Keratinocyte (primary cell): ENCODE measurements around the gene DTX3.

Experiments used
- EZH2 ChIP-seq: IDR thresholded peaks from one replicate; pipeline ENCODE4 v1.6.1; 2012; ENCODE audit warnings: inconsistent platforms, mild to moderate bottlenecking, low read length, moderate library complexity
- TF ChIP-seq, protein P1 (sequence below), 3 experiments: IDR thresholded peaks in 1 of 3; conservative IDR thresholded peaks in 1 of 3; optimal IDR thresholded peaks in 1 of 3; 2 replicates in 2 of 3; 3 replicates in 1 of 3; pipeline versions ENCODE3 to v1.5.1; 2011; ENCODE audit warnings: low read length in 3 of 3, mild to moderate bottlenecking in 3 of 3, moderate library complexity in 2 of 3, control low read depth in 1 of 3, inconsistent platforms in 1 of 3; ENCODE audit not compliant: insufficient read depth in 2 of 3; ENCODE audit errors: extremely low read depth in 1 of 3

DNA sequence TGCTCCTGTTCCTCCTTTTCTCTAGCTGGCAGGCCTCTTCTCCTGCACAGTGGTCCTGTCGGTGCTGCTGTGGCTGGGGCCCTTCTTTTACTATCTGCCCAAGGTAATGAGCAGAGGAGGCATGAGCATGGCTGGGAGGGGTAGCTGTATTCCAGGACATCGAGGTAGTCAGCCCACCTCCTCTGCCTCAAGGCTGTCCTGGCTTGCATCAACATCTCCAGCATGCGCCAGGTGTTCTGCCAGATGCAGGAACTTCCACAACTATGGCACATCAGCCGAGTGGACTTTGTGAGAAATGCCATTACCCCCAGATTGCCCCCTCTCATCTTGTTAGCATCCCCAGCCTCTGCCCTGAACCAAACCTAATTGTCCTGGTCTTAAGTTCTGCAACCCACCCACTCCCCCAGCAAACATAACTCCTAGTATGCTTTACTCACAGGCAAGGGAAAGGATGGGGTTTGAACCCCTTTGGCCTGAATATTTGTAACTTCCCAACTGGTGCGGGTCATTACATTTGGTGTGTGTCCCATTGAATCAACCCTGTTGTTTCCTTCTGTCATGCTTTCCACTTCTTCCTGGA is 19.3 kb downstream of the DTX3 start:
- TF ChIP-seq, protein P1, sequence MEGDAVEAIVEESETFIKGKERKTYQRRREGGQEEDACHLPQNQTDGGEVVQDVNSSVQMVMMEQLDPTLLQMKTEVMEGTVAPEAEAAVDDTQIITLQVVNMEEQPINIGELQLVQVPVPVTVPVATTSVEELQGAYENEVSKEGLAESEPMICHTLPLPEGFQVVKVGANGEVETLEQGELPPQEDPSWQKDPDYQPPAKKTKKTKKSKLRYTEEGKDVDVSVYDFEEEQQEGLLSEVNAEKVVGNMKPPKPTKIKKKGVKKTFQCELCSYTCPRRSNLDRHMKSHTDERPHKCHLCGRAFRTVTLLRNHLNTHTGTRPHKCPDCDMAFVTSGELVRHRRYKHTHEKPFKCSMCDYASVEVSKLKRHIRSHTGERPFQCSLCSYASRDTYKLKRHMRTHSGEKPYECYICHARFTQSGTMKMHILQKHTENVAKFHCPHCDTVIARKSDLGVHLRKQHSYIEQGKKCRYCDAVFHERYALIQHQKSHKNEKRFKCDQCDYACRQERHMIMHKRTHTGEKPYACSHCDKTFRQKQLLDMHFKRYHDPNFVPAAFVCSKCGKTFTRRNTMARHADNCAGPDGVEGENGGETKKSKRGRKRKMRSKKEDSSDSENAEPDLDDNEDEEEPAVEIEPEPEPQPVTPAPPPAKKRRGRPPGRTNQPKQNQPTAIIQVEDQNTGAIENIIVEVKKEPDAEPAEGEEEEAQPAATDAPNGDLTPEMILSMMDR (optimal IDR thresholded peaks at IDR 0.05 in 1 of 3, IDR thresholded peaks at IDR 0.05 in 1 of 3, conservative IDR thresholded peaks at IDR 0.05 in 1 of 3; ENCODE audit: extremely low read depth in 1 of 3, insufficient read depth in 2 of 3, low read length in 3 of 3) = no peak
- peak; percentile 49 for TF ChIP-seq EZH2
